H1 (cell line): Measurements from ENCODE around the gene FARS2. TPM values are rescaled to one million over a fixed set of nuclear protein-coding genes. Genes with fewer than 3 reads are reported as not detected.

Source experiments
- CREB1 ChIP-seq: IDR thresholded peaks from 2 replicates; pipeline ENCODE4 v1.6.1; 2012; ENCODE audit warnings: inconsistent platforms
- polyA plus RNA-seq, 7 experiments: library from polyadenylated mRNA; depleted of rRNA in 3 of 7; stranded (reverse) in 5 of 7; unstranded in 2 of 7; fragments of >200 nt in 5 of 7; fragments of 200-250 nt in 2 of 7; gene quantifications; 1 replicate in 5 of 7; 2 replicates in 1 of 7; 4 replicates in 1 of 7; pipeline versions ENCODE4 v1.2.1 to v1.2.3, GENCODE V29; 2011 to 2013; ENCODE audit warnings: missing spikeins in 2 of 7, mixed read lengths in 2 of 7
- total RNA-seq: library from RNA; stranded (reverse); fragmentation: NEBNext Ultra II Directional; extraction: Animal tissue kit (Norgen Biotek cat#: 25700); gene quantifications from 2 replicates; pipeline ENCODE4 v1.2.1, GENCODE V29; 2021

Gene FARS2
- total and polyA plus RNA-seq, 2 of the 8 experiments (the other 6 are each of a cell fraction or from before 2014, with no cell fraction given): 11.7 to 14.4 TPM

DNA sequence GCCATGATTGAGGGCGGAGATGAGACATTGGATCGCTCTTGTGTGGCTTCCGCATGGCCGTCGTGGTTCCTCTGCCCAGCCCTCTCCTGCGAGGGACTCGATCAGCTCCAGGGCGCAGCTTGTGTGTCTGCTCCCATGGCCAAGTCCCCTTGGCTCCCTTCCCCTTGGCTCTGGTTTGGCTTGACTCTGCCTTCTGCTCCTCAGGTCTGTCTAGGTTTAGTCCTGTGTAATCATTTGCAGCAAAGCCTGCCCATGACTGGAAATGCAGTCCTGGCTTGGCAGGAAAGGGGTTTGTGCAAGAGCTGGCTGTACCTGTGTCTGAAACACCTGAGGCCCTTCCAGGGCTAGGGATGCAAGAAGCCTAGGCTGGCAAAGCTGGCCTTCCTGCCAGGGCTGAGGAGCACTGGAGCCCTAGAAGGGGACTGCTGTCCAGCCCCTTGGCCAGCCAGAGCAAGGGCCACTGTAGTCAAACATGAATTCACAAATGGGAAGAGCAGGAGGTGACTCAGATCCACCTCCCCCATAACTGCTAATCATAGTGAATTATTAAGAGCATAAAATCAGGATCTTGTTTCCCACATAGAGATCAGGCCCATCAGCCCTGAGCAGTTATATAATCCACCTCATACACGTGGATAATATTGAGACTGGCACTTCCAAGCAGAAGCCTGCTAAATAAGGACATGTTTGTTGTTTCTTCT, 196.8 kb downstream of the FARS2 start (continued):
- no peak for TF ChIP-seq CREB1
- TF ChIP-seq, all 59 proteins: peak for 0
